HK-2 (cell line): ENCODE data around the gene RNASEH1.
"Not testable (repeated sequence)": the region's sequence is repeated elsewhere in the genome, so short reads cannot be mapped to it uniquely, and the experiment has no call there.

ENCODE experiments used
- DNase-seq: peaks from one replicate; pipeline ENCODE4 v3.0.0-alpha.2; 2018; ENCODE audit not compliant: unreplicated experiment

Gene RNASEH1

DNA sequence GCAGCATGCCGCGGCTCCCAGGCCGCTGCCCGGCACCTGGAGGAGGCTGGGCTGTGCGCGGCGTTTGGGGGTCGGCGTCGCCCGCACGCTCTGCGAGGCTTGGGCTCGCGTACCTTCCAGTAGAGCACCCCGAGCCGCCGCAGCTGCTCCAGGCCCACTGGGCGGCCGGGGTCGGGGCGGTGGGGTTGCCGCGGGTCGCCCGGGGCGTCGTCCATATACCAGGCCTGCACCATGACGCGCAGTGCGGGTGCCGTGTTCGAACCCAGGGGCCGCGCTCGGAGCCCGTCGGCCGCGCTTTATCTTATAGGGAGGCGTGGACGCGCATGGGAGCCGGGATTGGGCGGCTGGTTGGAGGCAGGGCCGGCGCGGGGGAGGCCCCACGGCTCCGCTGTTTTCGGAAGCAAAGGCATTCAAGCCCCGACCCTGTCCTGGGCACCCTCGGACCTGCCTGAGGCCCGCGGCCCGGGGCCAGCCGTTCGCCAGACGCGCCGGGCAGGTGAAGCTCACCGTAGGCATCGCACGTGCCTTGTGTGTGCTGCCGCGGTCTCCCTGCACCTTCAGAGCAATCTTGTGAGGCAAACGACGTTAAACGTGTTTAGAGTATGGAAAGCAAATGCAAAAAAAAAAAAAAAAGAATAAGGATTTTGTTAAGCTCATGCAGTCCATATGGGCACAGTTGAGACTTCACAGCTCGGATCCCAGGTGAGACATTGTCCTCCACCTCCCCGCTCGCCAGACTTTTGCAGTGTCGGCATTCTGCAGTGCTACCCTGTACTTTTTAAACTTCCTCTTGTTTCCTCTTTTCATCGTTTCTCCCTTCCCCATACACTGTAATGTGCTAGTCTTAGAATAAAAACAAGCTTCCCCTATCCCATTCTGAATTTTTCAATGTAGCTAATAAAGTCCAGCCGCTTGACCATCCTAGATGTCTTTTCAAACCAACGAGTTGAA lies 38.6 kb downstream of the RNASEH1 start, which contains the start of gene ADI1:
Gene ADI1 (minus strand): TSS at position 277 of the 951 bp plus-strand sequence. CDS start 44 bp downstream, at position 233.
- peak; percentile 88 for DNase-seq

DNA sequence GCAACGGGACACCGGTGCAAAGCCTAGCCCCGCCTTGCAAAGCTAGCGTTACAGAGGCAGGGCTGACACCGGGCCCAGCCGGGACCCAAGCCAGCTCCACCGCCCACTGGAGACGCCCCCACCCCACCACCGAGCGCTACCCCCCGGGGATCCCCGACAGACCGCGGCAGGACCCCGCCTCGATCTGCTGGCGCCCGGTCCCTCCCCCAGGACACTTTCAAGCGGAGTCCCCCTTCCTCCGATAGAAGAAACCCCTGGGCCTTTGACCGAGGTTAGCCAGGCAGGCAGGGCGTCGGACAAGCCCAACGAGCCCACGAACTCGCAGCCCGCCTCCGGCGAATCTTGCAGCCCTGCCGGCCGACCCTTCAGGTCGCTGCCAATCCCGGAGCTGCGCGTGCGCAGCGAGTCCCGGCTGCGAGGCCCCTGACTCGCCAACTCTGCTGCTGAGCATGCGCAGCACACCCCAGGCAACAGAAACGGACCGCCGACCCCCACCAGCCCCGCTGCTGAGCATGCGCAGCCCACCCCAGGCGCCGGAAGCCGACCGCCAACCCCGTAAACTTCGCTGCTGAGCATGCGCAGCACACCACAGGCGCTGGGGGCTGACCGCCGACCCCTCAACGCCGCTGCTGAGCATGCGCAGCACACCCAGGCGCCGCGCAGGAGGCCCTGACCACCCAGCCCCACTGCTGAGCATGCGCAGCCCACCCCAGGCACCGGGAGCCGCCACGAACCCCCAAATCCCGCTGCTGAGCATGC lies 39.5 kb downstream of the RNASEH1 start:
- DNase-seq = peak; percentile 100

DNA sequence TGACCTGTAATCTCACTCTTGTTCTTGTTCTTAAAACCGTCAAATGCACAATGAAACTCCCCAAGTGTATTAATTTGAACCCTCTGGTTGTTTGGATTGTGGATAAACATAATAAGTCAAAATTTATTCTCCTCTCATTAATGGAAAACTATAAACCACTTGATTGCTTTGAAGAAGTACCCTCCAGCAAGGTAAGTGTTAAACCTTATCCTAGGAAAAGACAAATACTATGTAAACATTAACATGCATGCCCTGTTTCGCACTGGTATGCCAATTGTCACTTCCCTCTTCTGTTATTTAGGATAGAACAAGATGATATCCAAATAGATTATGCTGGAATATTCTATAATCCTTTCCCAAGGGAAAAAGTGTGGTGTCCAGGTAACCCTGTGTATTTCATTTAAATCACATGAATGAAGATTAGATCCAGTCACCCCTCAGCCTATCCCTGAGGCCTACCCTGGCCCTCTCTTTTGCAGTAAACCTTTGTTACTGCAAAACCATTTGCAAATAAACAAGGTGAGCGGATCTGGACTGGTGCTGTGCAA lies 40.1 kb downstream of the RNASEH1 start:
- no peak for DNase-seq

DNA sequence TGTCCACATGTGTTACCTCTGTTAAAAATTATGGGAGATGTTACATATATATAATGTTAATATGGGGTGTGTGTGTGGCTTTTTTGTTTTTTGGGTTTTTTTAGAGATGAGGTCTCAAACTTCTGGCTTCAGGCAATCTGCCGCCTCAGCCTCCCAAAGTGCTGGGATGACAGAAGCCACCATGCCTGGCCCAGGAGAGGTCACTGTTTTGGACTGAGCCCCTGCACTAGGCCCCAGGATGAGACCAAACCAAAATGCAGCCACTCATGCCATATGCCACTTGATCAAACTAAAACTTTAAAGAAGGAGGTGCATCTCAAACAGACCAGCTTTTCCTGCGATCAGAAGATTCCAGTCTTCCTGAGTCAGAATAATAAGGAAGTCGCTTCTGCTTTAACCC lies 41.3 kb downstream of the RNASEH1 start:
- no peak for DNase-seq

DNA sequence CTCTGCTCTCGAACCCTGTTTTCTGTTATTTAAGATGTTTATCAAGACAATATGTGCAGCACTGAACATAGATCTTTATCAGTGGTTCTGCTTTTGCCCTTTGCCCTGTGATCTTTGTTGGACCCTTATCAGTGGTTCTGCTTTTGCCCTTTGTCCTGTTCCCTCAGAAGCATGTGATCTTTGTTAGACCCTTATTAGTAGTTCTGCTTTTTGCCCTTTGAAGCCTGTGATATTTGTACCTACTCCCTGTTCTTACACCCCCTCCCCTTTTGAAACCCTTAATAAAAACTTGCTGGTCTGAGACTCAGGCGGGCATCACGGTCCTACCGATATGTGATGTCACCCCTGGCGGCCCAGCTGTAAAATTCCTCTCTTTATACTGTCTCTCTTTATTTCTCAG lies 42.7 kb downstream of the RNASEH1 start:
- not testable (repeated sequence) for DNase-seq

DNA sequence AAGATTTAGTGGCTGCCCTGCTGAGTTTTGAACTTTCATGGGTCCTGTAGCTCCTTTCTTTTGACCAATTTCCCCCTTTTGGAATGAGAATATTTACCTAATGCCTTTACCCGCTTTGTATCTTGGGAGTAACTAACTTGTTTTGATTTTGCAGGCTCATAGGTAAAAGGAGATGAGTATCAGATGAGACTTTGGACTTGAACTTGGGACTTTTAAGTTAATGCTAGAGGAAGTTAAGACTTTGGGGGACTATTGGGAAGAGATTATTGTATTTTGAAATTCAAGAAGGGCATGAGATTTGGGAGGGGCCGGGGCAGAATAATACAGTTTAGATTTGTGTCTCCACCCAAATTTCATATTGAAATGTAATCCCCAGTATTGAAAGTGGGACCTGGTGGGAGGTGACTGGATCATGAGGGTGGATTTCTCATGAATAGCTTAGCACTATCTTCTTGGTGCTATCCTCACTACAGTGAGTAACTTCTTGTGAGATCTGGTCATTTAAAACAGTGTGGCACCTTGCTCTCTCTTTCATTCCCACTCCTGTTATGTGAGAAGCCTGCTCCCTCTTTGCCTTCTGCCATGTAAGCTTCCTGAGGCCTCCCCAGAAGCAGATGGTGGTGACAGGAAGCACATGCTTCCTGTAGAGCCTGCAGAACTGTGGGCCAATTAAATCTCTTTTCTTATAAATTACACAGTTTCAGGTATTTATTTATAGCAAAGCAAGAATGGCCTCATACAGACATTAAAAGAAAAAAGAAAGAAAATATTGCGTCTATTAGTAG lies 44.9 kb downstream of the RNASEH1 start:
- DNase-seq = no peak

DNA sequence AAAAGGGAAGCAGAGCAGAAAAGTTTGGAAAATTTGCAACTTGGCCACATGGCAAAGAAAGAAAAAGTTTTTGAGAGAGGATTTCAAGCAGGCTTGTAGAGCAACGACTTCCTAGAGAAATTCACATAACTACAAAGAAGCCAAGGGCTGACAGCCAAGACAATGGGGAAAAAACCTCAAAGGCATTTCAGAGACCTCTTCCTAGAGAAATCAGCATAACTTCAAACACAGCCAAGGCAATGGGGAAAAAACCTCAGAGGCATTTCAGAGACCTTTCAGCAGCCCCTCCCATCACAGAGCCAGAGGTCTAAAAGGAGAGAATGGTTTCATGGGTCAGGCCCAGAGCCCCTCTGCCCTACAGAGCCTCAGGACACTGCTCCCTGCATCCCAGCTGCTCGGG lies 46.0 kb downstream of the RNASEH1 start:
- DNase-seq = no peak

DNA sequence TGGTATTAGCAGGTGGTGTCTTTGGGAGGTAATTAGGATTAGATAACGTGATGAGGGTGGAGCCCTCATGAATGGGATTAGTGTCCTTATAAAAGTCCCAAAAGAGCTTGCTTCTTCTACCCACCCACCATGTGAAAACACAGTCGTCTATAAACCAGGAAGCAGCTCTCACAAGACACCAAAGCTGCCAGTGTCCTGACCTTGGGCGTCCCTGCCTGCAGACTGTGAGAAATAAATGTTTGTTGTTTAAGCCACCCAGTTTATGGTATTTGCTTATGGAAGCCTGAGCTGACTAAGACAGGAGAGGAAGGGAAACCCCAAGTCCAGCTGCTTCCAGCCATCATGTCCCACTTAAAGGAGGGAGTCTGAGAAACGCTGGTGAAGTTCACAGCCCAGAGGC lies 52.4 kb downstream of the RNASEH1 start:
- no peak for DNase-seq

DNA sequence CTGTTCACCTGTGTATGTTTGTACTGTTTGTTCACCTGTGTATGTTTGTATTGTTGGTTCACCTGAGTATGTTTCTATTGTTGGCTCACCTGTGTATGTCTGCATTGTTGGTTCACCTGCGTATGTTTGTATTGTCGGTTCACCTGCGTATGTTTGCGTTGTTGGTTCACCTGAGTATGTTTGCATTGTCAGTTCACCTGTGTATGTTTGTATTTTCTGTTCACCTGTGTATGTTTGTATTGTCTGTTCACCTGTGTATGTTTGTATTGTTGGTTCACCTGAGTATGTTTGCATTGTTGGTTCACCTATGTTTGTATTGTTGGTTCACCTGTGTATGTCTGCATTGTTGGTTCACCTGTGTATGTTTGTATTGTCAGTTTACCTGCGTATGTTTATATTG lies 53.4 kb downstream of the RNASEH1 start:
- no peak for DNase-seq

DNA sequence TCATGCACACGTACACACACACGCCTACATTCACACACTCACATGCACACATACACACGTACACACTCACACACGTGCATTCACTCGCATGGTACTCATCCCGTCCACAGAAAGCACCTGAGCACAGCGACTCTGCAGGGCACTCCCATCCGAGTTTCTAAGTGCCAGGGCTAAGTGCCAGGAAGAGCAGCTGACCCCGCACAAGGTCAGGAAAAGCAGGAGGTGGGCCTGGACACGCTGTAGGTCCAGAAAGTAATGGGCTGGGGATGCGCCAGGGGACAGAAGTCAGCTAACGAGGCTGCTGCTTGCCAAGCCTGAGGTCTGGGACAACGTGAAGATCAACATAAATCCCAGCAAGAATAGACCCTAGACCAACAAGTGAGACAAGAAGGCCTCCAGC lies 54.6 kb downstream of the RNASEH1 start:
- no peak for DNase-seq

DNA sequence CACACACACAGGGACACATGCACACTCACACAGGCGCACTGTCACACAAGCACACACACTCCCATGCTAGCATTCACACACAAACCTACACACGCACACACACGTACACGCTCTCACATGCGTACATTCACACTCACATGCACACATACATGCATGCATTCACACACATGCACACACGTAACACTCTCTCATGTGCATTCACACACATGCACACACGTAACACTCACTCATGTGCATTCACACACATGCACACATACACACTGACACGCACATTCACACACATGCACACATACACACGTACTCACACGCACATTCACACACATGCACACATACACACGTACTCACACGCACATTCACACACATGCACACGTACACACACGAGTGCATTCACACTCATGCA lies 55.1 kb downstream of the RNASEH1 start:
- DNase-seq = no peak

DNA sequence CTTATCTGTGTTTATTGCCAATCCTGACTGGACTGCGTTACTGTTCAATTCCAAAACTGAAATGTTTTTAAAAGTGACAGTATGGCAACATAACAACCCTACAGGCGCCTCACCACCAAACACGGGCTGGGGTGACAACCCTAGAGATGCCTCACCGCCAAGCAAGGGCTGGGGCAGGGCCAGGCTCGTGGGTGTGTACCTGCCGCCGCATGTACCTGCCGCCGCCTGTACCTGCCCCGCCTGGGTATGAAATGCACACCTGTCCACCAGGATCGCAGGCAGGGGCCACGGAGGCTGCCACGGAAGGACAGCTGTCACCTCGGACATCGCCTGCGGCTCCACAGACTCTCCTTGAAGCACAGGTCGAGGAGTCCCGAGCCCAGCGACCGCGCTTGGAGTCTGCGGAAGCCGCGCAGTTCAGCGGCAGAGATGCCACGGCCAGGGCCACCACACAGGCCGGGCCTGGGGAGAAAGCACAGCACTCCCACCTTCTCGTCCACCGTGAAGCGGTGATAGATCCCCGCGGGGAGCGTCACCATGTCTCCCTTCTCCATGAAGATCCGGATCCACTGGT lies 57.7 kb downstream of the RNASEH1 start:
- no peak for DNase-seq

DNA sequence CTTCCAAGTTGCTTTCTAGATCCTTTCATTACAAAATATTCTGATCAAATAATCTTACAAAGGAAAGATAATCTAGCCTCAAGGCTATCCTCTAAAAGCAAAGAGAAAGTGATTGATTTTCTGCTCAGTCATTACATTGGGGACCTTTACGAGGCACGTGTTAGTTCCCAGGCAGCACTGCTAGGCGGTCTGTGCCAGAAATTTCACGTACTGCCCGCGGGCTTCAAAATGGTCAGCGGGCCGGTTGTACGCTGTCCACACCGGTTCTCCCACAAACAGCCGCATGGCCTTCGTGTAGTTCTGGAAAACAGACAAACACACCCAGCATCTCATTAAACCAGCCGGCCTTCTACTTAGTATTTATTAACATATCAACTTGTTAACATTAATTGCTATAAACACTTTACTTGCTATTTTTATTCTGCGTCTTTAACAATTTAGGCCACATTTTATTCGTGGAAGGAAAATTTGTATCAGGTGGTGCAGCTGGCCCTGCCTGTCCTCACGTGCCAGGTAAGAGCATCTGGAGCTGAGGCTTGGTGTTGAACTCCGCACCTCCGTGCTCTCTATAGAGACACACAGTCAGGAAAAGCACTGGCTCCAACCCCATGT lies 59.2 kb downstream of the RNASEH1 start:
- DNase-seq = no peak

DNA sequence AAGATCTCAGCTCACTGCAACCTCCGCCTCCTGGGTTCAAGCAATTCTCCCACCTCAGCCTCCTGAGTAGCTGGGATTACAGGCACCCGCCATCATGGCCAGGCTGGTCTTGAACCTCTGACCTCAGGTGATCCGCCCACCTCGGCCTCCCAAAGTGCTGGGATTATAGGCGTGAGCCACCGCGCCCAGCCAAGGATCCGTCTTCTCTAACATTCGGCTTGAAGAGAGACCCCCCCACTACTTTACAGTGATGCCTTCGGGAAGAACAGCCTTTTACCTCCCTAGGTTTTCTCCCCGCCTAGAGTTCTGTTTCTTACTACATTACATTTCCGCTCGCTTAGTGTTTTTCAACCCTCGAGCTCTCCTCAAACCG lies 61.4 kb downstream of the RNASEH1 start:
- not testable (repeated sequence) for DNase-seq
